B cell (primary cell): Measurements from ENCODE around the gene SHH. TPM values are rescaled to one million over a fixed set of nuclear protein-coding genes. Genes with fewer than 3 reads are reported as not detected.

ENCODE experiments used
- ATAC-seq: fragments of 200-7000 bp; cut with Tn5 transposase; one replicate; pipeline ENCODE4 v1.10.0; 2021; ENCODE audit warnings: low read depth, mild to moderate bottlenecking, moderate number of reproducible peaks, moderate library complexity
- CTCF ChIA-PET: fragments of 350-600 bp; sonication (Branson Sonifier 250); formaldehyde crosslinking; loops from one replicate; lab custom pipeline; 2021; ENCODE audit warnings: antibody characterized with exemption, inconsistent platforms; lab: Charles Lee
- POLR2A ChIA-PET: fragments of 350-600 bp; sonication (Branson Sonifier 250); formaldehyde crosslinking; loops from one replicate; lab custom pipeline; 2021; ENCODE audit warnings: antibody characterized with exemption; lab: Charles Lee
- DNase-seq: peaks from one replicate; pipeline ENCODE4 v3.0.0; 2013
- H2AFZ ChIP-seq: 2 replicates; pipeline ENCODE4 v1.6.1; 2012; ENCODE audit warnings: mild to moderate bottlenecking, low read depth, low read length; ENCODE audit not compliant: insufficient read depth, poor library complexity, severe bottlenecking
- H3K27ac ChIP-seq, 2 donors: 1 replicate in 1 of 2; 2 replicates in 1 of 2; pipeline ENCODE4 v1.5.1; 2012 to 2013; ENCODE audit warnings: low read length in 2 of 2, mild to moderate bottlenecking in 2 of 2, moderate library complexity in 1 of 2
- H3K27me3 ChIP-seq, 4 experiments: fragments of 200-600 bp in 1 of 4; sonication (generic) in 1 of 4; replicated peaks in 1 of 4; 1 replicate in 2 of 4; 2 replicates in 2 of 4; pipeline versions ENCODE4 v1.6.1 to v1.7.0; 2013 to 2016; ENCODE audit warnings: low read length in 3 of 4, mild to moderate bottlenecking in 2 of 4, mixed read lengths in 1 of 4, moderate library complexity in 1 of 4; ENCODE audit not compliant: insufficient read depth in 4 of 4, control insufficient read depth in 3 of 4; ENCODE audit errors: control extremely low read depth in 1 of 4
- H3K36me3 ChIP-seq, 2 experiments: replicated peaks in 1 of 2; 1 replicate in 1 of 2; 2 replicates in 1 of 2; pipeline versions ENCODE4 v1.6.1 to v1.7.1; 2013; ENCODE audit warnings: low read length in 1 of 2; ENCODE audit not compliant: insufficient read depth in 2 of 2, control insufficient read depth in 1 of 2; ENCODE audit errors: control extremely low read depth in 1 of 2, extremely low read depth in 1 of 2
- H3K4me1 ChIP-seq, 2 donors: fragments of 200-600 bp in 1 of 2; sonication (generic) in 1 of 2; 1 replicate in 1 of 2; 2 replicates in 1 of 2; pipeline versions ENCODE4 v1.5.1 to v1.6.1; 2013 to 2017; ENCODE audit warnings: low read length in 2 of 2; ENCODE audit not compliant: control insufficient read depth in 2 of 2, insufficient read depth in 2 of 2
- H3K4me2 ChIP-seq: replicated peaks from 2 replicates; pipeline ENCODE3; 2012; ENCODE audit warnings: mild to moderate bottlenecking, low read depth, low read length; ENCODE audit not compliant: poor library complexity, severe bottlenecking
- H3K4me3 ChIP-seq, 5 experiments: fragments of 200-600 bp in 1 of 5; sonication (generic) in 1 of 5; 1 replicate in 3 of 5; 2 replicates in 2 of 5; pipeline versions ENCODE4 v1.5.1 to v1.7.0; 2011 to 2016; ENCODE audit warnings: low read length in 4 of 5, mild to moderate bottlenecking in 4 of 5, low read depth in 2 of 5, control low read depth in 1 of 5, moderate library complexity in 1 of 5; ENCODE audit not compliant: insufficient read depth in 1 of 5; ENCODE audit errors: control extremely low read depth in 1 of 5, extremely low read depth in 1 of 5
- H3K79me2 ChIP-seq: fragments of 200-600 bp; sonication (generic); one replicate; pipeline ENCODE4 v1.6.0; 2016; ENCODE audit warnings: low read length; ENCODE audit not compliant: control insufficient read depth, insufficient read depth
- H3K9ac ChIP-seq: fragments of 200-600 bp; sonication (generic); 2 replicates; pipeline ENCODE4 v1.6.1; 2017; ENCODE audit warnings: mild to moderate bottlenecking, low read length, moderate library complexity
- H3K9me3 ChIP-seq, 3 donors: one replicate each; pipeline versions ENCODE4 v1.6.1 to v1.7.1; 2013; ENCODE audit warnings: low read length in 2 of 3; ENCODE audit not compliant: control insufficient read depth in 2 of 3, insufficient read depth in 1 of 3; ENCODE audit errors: control extremely low read depth in 1 of 3
- H4K20me1 ChIP-seq: 2 replicates; pipeline ENCODE4 v1.6.0; 2012; ENCODE audit warnings: mild to moderate bottlenecking, low read length; ENCODE audit not compliant: insufficient read depth, control insufficient read depth, poor library complexity, severe bottlenecking
- H3K27ac Mint-ChIP-seq: one replicate; pipeline ENCODE4 v1.8.0; 2021; ENCODE audit warnings: mixed read lengths
- H3K27me3 Mint-ChIP-seq: one replicate; pipeline ENCODE4 v1.8.0; 2021; ENCODE audit warnings: mixed read lengths
- H3K4me1 Mint-ChIP-seq: one replicate; pipeline ENCODE4 v1.8.0; 2021; ENCODE audit warnings: mixed read lengths
- H3K4me3 Mint-ChIP-seq: one replicate; pipeline ENCODE4 v1.8.0; 2021; ENCODE audit warnings: mixed read lengths
- H3K9me3 Mint-ChIP-seq: one replicate; pipeline ENCODE4 v1.8.0; 2022; ENCODE audit warnings: mixed read lengths; ENCODE audit not compliant: insufficient read depth
- EZH2 ChIP-seq: IDR thresholded peaks from 2 replicates; pipeline ENCODE4 v1.6.1; 2012; ENCODE audit warnings: borderline replicate concordance, low read depth, mild to moderate bottlenecking, moderate library complexity, low read length; ENCODE audit not compliant: insufficient read depth, poor library complexity, severe bottlenecking
- WGBS: methylation state at CpG from one replicate; pipeline ENCODE4 v1.1.5; 2013; ENCODE audit warnings: missing lambda C conversion rate; ENCODE audit not compliant: insufficient coverage; 5-methylcytosine and 5-hydroxymethylcytosine counted together
- intact Hi-C: fragments of 100-400 bp; cut with micrococcal nuclease; formaldehyde crosslinking; loops from one replicate; pipeline ENCODE4 v1.10.0; 2022
- polyA plus RNA-seq: library from polyadenylated mRNA; depleted of rRNA; stranded (reverse); fragments of >200 nt; gene quantifications from 2 replicates; pipeline ENCODE4 v1.2.3, GENCODE V29; 2012
- total RNA-seq, 2 donors: library from RNA; stranded (reverse); fragments of 120-200 nt in 1 of 2; gene quantifications; 1 replicate in 1 of 2; 2 replicates in 1 of 2; pipeline versions ENCODE4 v1.2.3 to v1.2.4, GENCODE V29; 2013 to 2022
- TF ChIP-seq, protein P1 (sequence below): fragments of 200-600 bp; IDR thresholded peaks from one replicate; pipeline ENCODE4 v1.8.0; 2022; ENCODE audit warnings: antibody characterized with exemption, mild to moderate bottlenecking

Gene SHH
- total and polyA plus RNA-seq, 2 donors (not counting 1 experiment from before 2014, with no cell fraction given), result not detected

DNA sequence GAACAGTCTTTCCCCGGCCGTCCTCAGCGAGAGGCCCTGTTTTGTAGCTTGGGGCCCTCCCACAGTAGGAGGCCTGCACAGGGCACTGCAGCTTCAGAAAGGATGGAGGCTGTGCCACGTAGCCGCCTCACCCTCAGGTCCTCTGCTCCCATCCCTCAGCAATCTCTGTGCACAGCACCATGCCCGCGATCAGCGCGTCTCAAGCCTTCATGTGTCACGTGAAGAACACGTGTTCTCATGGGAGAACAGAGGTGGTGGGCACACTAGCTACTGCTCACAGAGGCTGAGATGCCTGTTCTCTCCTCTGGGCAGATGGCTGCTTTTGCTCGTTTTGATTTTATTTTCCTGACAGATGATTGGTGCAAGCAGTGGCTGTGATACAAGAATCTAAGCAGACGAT is 8.5 kb upstream of the SHH start:
- no peak overlapping the region for H3K4me3 ChIP-seq
- H3K4me3 Mint-ChIP-seq, result no peak overlapping the region
- peaks cover 0 to 12% (median 0%) of the 10 kb centered on the region in 3 donors for H3K9me3 ChIP-seq
- no peaks in the 10 kb centered on the region for H3K36me3 ChIP-seq
- no peaks in the 10 kb centered on the region for H3K4me1 Mint-ChIP-seq
- no peak overlapping the region for H3K4me2 ChIP-seq
- CTCF ChIA-PET, result no interaction called here
- intact Hi-C loops, result no loop called here
- POLR2A ChIA-PET, result no interaction called here
- peaks cover 41% of the 10 kb centered on the region for H3K27me3 Mint-ChIP-seq
- no peak overlapping the region for H2AFZ ChIP-seq
- ATAC-seq (no peak), DNase-seq (no peak)
- H3K27ac ChIP-seq, result no peak overlapping the region
- H3K4me1 ChIP-seq, result no peaks in the 10 kb centered on the region
- H3K27me3 ChIP-seq, result peaks cover 0 to 11% (median under 1%) of the 10 kb centered on the region in 4 experiments
- H3K79me2 ChIP-seq, result no peaks in the 10 kb centered on the region
- WGBS, result 92% methylated on average over 6 of the region's 13 CpGs
- H3K27ac Mint-ChIP-seq, result no peak overlapping the region
- H3K9me3 Mint-ChIP-seq, result no peaks in the 10 kb centered on the region
- H3K9ac ChIP-seq, result no peak overlapping the region
- H4K20me1 ChIP-seq, result no peaks in the 10 kb centered on the region
- TF ChIP-seq, protein P1, sequence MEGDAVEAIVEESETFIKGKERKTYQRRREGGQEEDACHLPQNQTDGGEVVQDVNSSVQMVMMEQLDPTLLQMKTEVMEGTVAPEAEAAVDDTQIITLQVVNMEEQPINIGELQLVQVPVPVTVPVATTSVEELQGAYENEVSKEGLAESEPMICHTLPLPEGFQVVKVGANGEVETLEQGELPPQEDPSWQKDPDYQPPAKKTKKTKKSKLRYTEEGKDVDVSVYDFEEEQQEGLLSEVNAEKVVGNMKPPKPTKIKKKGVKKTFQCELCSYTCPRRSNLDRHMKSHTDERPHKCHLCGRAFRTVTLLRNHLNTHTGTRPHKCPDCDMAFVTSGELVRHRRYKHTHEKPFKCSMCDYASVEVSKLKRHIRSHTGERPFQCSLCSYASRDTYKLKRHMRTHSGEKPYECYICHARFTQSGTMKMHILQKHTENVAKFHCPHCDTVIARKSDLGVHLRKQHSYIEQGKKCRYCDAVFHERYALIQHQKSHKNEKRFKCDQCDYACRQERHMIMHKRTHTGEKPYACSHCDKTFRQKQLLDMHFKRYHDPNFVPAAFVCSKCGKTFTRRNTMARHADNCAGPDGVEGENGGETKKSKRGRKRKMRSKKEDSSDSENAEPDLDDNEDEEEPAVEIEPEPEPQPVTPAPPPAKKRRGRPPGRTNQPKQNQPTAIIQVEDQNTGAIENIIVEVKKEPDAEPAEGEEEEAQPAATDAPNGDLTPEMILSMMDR, result no peak
- no peak for TF ChIP-seq EZH2

DNA sequence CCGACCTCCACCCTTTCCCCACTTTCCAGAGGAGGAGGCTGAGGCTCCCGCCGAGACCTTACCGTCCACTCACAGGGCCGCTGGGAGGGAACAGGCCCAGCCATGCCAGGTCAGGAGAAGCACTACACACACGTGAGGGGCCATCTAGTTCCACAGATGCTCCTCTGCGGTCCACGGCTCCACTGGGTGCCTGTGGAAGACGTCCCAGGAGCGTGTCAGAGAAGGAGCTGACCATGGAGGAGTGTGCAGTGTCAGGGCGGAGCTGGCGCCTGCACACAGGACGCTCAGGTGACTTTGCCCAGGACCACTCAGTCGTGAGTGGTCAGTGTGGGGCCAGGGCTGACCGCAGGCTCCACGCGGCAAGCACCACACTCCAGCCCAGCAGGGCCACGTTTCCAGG is 8.0 kb upstream of the SHH start:
- no peak overlapping the region for H3K9ac ChIP-seq
- DNase-seq (no peak), ATAC-seq (no peak)
- peaks cover 2 to 4% of the 10 kb centered on the region in 2 donors for H3K4me1 ChIP-seq
- intact Hi-C loops, result no loop called here
- WGBS, result 89% methylated on average over 18 of the region's 18 CpGs
- H3K9me3 ChIP-seq, result peaks cover 0 to 12% (median 0%) of the 10 kb centered on the region in 3 donors
- H3K4me2 ChIP-seq, result no peak overlapping the region
- H3K36me3 ChIP-seq, result no peaks in the 10 kb centered on the region
- H3K79me2 ChIP-seq, result no peaks in the 10 kb centered on the region
- H3K9me3 Mint-ChIP-seq, result no peaks in the 10 kb centered on the region
- POLR2A ChIA-PET, result no interaction called here
- no peak overlapping the region for H3K4me3 ChIP-seq
- H3K27ac ChIP-seq, result no peak overlapping the region
- TF ChIP-seq, protein P1, result no peak
- TF ChIP-seq EZH2, result no peak
- peaks cover 4% of the 10 kb centered on the region for H3K4me1 Mint-ChIP-seq
- H3K27ac Mint-ChIP-seq, result no peak overlapping the region
- CTCF ChIA-PET, result no interaction called here
- peaks cover 42% of the 10 kb centered on the region for H3K27me3 Mint-ChIP-seq
- H2AFZ ChIP-seq, result no peak overlapping the region
- H3K27me3 ChIP-seq, result peaks cover 0 to 15% (median 3%) of the 10 kb centered on the region in 4 experiments
- no peaks in the 10 kb centered on the region for H4K20me1 ChIP-seq
- H3K4me3 Mint-ChIP-seq, result no peak overlapping the region
